22Rv1 (cell line): ENCODE measurements around the gene PTPN13.

Source experiments
- ZFX ChIP-seq: fragments of 450-650 bp; IDR thresholded peaks from 2 replicates; pipeline ENCODE4 v1.6.1; 2017; ENCODE audit warnings: antibody characterized with exemption, borderline replicate concordance
- TF ChIP-seq, protein P1 (sequence below): fragments of 450-650 bp; IDR thresholded peaks from 2 replicates; pipeline ENCODE4 v1.5.1; 2017; ENCODE audit warnings: mild to moderate bottlenecking

- TF ChIP-seq, protein P1, sequence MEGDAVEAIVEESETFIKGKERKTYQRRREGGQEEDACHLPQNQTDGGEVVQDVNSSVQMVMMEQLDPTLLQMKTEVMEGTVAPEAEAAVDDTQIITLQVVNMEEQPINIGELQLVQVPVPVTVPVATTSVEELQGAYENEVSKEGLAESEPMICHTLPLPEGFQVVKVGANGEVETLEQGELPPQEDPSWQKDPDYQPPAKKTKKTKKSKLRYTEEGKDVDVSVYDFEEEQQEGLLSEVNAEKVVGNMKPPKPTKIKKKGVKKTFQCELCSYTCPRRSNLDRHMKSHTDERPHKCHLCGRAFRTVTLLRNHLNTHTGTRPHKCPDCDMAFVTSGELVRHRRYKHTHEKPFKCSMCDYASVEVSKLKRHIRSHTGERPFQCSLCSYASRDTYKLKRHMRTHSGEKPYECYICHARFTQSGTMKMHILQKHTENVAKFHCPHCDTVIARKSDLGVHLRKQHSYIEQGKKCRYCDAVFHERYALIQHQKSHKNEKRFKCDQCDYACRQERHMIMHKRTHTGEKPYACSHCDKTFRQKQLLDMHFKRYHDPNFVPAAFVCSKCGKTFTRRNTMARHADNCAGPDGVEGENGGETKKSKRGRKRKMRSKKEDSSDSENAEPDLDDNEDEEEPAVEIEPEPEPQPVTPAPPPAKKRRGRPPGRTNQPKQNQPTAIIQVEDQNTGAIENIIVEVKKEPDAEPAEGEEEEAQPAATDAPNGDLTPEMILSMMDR, result no peak
- TF ChIP-seq ZFX, result no peak
Measured at GRCh38 chr4:86613734-86614133, 19.6 kb downstream of the PTPN13 start.
